DND-41 (cell line): ENCODE measurements around the gene RAD51B.

Source experiments
- CTCF ChIP-seq: IDR thresholded peaks from 2 replicates; pipeline ENCODE4 v1.5.1; 2012; ENCODE audit warnings: borderline replicate concordance, low read length, moderate library complexity, mild to moderate bottlenecking; ENCODE audit not compliant: poor library complexity, severe bottlenecking; ENCODE audit errors: extremely low read depth
- EZH2 ChIP-seq: IDR thresholded peaks from 3 replicates; pipeline ENCODE4 v1.6.1; 2012; ENCODE audit warnings: borderline replicate concordance, low read depth, mild to moderate bottlenecking, moderate library complexity, low read length, inconsistent platforms; ENCODE audit not compliant: severe bottlenecking

- TF ChIP-seq CTCF (no peak), EZH2 (no peak)
Observed at GRCh38 chr14:68098834-68099233, 279.3 kb downstream of the RAD51B start.
